Large intestine (tissue), 3 donors: ENCODE measurements around the gene ENTR1. TPM values are rescaled to one million over a fixed set of nuclear protein-coding genes. Genes with fewer than 3 reads are reported as not detected.

Experiments used
- DNase-seq, 2 donors: peaks; one replicate each; pipeline versions ENCODE4 v3.0.0 to v3.0.0-alpha.2; 2013
- H3K27ac ChIP-seq: one replicate; pipeline ENCODE4 v1.5.1; 2013; ENCODE audit warnings: low read length
- H3K27me3 ChIP-seq: 2 replicates; pipeline ENCODE4 v1.6.1; 2013; ENCODE audit warnings: low read length; ENCODE audit not compliant: control insufficient read depth, insufficient read depth
- H3K36me3 ChIP-seq: 2 replicates; pipeline ENCODE4 v1.6.1; 2013; ENCODE audit warnings: low read length; ENCODE audit not compliant: control insufficient read depth, insufficient read depth
- H3K4me1 ChIP-seq: one replicate; pipeline ENCODE4 v1.6.1; 2013; ENCODE audit warnings: low read length; ENCODE audit not compliant: control insufficient read depth, insufficient read depth
- H3K4me3 ChIP-seq: one replicate; pipeline ENCODE4 v1.5.1; 2013; ENCODE audit warnings: low read length
- H3K9me3 ChIP-seq: one replicate; pipeline ENCODE4 v1.6.1; 2013; ENCODE audit warnings: mild to moderate bottlenecking, low read depth, low read length, moderate library complexity; ENCODE audit not compliant: control insufficient read depth
- WGBS: methylation state at CpG from one replicate; pipeline ENCODE4 v1.1.5; 2013; ENCODE audit warnings: low lambda C conversion rate; ENCODE audit not compliant: insufficient coverage; 5-methylcytosine and 5-hydroxymethylcytosine counted together
- polyA plus RNA-seq: library from polyadenylated mRNA; unstranded; fragments of 120-200 nt; gene quantifications from one replicate; pipeline ENCODE4 v1.2.1, GENCODE V29; 2013

The ENTR1 gene
- polyA plus RNA-seq, 1 donor = 50.1 TPM

GRCh38 chr9:136448655-136449054 is 38.2 kb upstream of the ENTR1 start:
- H3K27me3 ChIP-seq = no peaks in the 10 kb centered on the region
- peaks cover 82% of the 10 kb centered on the region for H3K36me3 ChIP-seq
- no peaks in the 10 kb centered on the region for H3K4me1 ChIP-seq
- no peaks in the 10 kb centered on the region for H3K9me3 ChIP-seq
- H3K4me3 ChIP-seq = no peak overlapping the region
- DNase-seq = no peak
- 80% methylated on average over 1 of the region's 3 CpGs for WGBS
- no peak overlapping the region for H3K27ac ChIP-seq

- WGBS = no CpG with 5 or more reads among the region's 27 CpGs
- Histone ChIP-seq H3K9me3 (no peaks in the 10 kb centered on the region), H3K36me3 (peaks cover 89% of the 10 kb centered on the region), H3K27ac (no peak overlapping the region), H3K4me3 (no peak overlapping the region), H3K4me1 (no peaks in the 10 kb centered on the region), H3K27me3 (no peaks in the 10 kb centered on the region)
- DNase-seq = no peak
These were observed 36.9 kb upstream of the ENTR1 start for GRCh38 chr9:136447173-136447778.

- no peak for DNase-seq
- no peaks in the 10 kb centered on the region for H3K4me1 ChIP-seq
- H3K9me3 ChIP-seq = no peaks in the 10 kb centered on the region
- peaks cover 93% of the 10 kb centered on the region for H3K36me3 ChIP-seq
- WGBS = no CpG with 5 or more reads among the region's 7 CpGs
- H3K4me3 ChIP-seq = no peak overlapping the region
- H3K27ac ChIP-seq = no peak overlapping the region
- no peaks in the 10 kb centered on the region for H3K27me3 ChIP-seq
These were observed 35.4 kb upstream of the ENTR1 start for GRCh38 chr9:136445799-136446198.

GRCh38 chr9:136444102-136444501 is 33.7 kb upstream of the ENTR1 start:
- Histone ChIP-seq H3K9me3 (no peaks in the 10 kb centered on the region), H3K27ac (no peak overlapping the region), H3K4me3 (no peak overlapping the region), H3K36me3 (peaks cover 81% of the 10 kb centered on the region), H3K4me1 (no peaks in the 10 kb centered on the region), H3K27me3 (no peaks in the 10 kb centered on the region)
- no peak for DNase-seq
- WGBS = no CpG with 5 or more reads among the region's 20 CpGs

- Histone ChIP-seq H3K4me1 (no peaks in the 10 kb centered on the region), H3K36me3 (peaks cover 76% of the 10 kb centered on the region), H3K4me3 (no peak overlapping the region), H3K9me3 (no peaks in the 10 kb centered on the region), H3K27me3 (no peaks in the 10 kb centered on the region), H3K27ac (no peak overlapping the region)
- no peak for DNase-seq
- no CpG with 5 or more reads among the region's 7 CpGs for WGBS
These were observed 33.3 kb upstream of the ENTR1 start for GRCh38 chr9:136443687-136444086.

- Histone ChIP-seq H3K27ac (no peak overlapping the region), H3K27me3 (no peaks in the 10 kb centered on the region), H3K9me3 (no peaks in the 10 kb centered on the region), H3K4me3 (no peak overlapping the region), H3K4me1 (no peaks in the 10 kb centered on the region), H3K36me3 (peaks cover 70% of the 10 kb centered on the region)
- WGBS = no CpG with 5 or more reads among the region's 15 CpGs
- DNase-seq = no peak
These were observed 32.7 kb upstream of the ENTR1 start for GRCh38 chr9:136443087-136443486.

GRCh38 chr9:136442265-136442664 is 31.9 kb upstream of the ENTR1 start:
- no peaks in the 10 kb centered on the region for H3K27me3 ChIP-seq
- H3K4me3 ChIP-seq = no peak overlapping the region
- DNase-seq = no peak
- no peak overlapping the region for H3K27ac ChIP-seq
- no peaks in the 10 kb centered on the region for H3K9me3 ChIP-seq
- WGBS = no CpG with 5 or more reads among the region's 5 CpGs
- peaks cover 8% of the 10 kb centered on the region for H3K4me1 ChIP-seq
- peaks cover 66% of the 10 kb centered on the region for H3K36me3 ChIP-seq

- H3K4me3 ChIP-seq = no peak overlapping the region
- no peak overlapping the region for H3K27ac ChIP-seq
- no peaks in the 10 kb centered on the region for H3K9me3 ChIP-seq
- no CpG with 5 or more reads among the region's 17 CpGs for WGBS
- H3K27me3 ChIP-seq = no peaks in the 10 kb centered on the region
- DNase-seq = no peak
- H3K36me3 ChIP-seq = peaks cover 61% of the 10 kb centered on the region
- peaks cover 9% of the 10 kb centered on the region for H3K4me1 ChIP-seq
These were observed 31.3 kb upstream of the ENTR1 start for GRCh38 chr9:136441681-136442245.

GRCh38 chr9:136441191-136441680 is 30.8 kb upstream of the ENTR1 start:
- Histone ChIP-seq H3K27ac (no peak overlapping the region), H3K9me3 (no peaks in the 10 kb centered on the region), H3K36me3 (peaks cover 57% of the 10 kb centered on the region), H3K4me3 (no peak overlapping the region), H3K27me3 (no peaks in the 10 kb centered on the region), H3K4me1 (peaks cover 9% of the 10 kb centered on the region)
- DNase-seq = no peak
- WGBS = no CpG with 5 or more reads among the region's 15 CpGs

GRCh38 chr9:136439481-136440408 is 29.3 kb upstream of the ENTR1 start, which contains the start of gene INPP5E:
Gene INPP5E, minus strand, starts transcription at chr9:136439845. Its CDS starts 426 bp downstream, at chr9:136439419.
- DNase-seq = peak; percentile 40 to 81
- WGBS = no CpG with 5 or more reads among the region's 90 CpGs
- Histone ChIP-seq H3K9me3 (peaks cover 2% of the 10 kb centered on the region), H3K27ac (no peak within 1 kb of the TSS), H3K4me1 (peaks cover 9% of the 10 kb centered on the region), H3K4me3 (peak within 1 kb of the TSS; percentile 65), H3K27me3 (no peaks in the 10 kb centered on the region), H3K36me3 (peaks cover 54% of the 10 kb centered on the region)
